Measurements from ENCODE around the gene SPIN1. TPM values are rescaled to one million over a fixed set of nuclear protein-coding genes. Genes with fewer than 3 reads are reported as not detected.

SPIN1 gene
- total RNA-seq, 1 donor from 2014 or later, result 77.6 TPM

DNA sequence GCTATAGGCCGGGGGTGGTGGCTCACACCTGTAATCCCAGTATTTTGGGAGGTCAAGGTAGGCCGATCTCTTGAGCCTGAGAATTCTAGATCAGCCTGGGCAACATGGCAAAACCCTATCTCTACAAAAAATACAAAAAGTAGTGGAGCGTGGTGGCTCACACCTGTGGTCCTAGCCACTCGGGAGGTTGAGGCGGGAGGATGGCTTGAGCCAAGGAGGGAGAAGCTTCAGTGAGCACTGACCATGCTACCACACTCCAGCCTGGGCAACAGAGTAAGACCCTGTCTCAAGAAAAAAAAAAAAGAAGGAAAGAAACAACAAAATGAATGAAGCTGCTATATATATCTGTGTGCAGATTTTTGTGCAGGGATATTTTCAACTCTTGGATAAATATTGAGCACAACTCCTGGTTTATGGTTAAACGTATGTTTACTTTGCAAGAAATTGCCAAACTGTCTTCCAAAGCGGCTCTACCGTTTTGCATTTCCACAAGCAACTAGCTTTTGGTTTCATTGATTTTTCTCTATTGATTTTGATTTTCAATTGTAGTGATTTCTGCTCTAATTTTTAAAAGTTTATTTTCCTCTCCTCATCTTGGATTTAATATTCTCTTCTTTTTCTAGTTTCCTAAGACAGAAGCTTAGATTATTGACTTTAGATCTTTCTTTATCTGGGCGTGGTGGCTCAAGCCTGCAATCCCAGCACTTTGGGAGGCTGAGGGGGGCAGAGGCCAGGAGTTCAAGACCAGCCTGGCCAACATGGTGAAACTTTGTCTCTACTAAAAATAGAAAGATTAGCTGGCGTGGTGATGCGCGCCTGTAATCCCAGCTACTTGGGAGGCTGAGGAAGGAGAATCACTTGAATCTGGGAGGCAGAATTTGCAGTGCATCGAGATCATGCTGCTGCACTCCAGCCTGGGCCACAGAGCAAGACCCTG lies 49.2 kb downstream of the SPIN1 start:
- TF ChIP-seq, protein P1, sequence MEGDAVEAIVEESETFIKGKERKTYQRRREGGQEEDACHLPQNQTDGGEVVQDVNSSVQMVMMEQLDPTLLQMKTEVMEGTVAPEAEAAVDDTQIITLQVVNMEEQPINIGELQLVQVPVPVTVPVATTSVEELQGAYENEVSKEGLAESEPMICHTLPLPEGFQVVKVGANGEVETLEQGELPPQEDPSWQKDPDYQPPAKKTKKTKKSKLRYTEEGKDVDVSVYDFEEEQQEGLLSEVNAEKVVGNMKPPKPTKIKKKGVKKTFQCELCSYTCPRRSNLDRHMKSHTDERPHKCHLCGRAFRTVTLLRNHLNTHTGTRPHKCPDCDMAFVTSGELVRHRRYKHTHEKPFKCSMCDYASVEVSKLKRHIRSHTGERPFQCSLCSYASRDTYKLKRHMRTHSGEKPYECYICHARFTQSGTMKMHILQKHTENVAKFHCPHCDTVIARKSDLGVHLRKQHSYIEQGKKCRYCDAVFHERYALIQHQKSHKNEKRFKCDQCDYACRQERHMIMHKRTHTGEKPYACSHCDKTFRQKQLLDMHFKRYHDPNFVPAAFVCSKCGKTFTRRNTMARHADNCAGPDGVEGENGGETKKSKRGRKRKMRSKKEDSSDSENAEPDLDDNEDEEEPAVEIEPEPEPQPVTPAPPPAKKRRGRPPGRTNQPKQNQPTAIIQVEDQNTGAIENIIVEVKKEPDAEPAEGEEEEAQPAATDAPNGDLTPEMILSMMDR (conservative IDR thresholded peaks at IDR 0.05), result no peak
- no peak overlapping the region for H3K4me3 Mint-ChIP-seq
- H3K27ac Mint-ChIP-seq (ENCODE audit: unreplicated experiment), result no peak overlapping the region
- peaks cover 8% of the 10 kb centered on the region for H3K4me1 Mint-ChIP-seq
- peaks cover 36% of the 10 kb centered on the region for H3K36me3 Mint-ChIP-seq (ENCODE audit: low read depth)
- H3K9me3 Mint-ChIP-seq, result peaks cover 3% of the 10 kb centered on the region
- DNase-seq (ENCODE audit: low read depth, low spot score), result no peak
- H3K27me3 Mint-ChIP-seq (ENCODE audit: low read depth), result no peaks in the 10 kb centered on the region

DNA sequence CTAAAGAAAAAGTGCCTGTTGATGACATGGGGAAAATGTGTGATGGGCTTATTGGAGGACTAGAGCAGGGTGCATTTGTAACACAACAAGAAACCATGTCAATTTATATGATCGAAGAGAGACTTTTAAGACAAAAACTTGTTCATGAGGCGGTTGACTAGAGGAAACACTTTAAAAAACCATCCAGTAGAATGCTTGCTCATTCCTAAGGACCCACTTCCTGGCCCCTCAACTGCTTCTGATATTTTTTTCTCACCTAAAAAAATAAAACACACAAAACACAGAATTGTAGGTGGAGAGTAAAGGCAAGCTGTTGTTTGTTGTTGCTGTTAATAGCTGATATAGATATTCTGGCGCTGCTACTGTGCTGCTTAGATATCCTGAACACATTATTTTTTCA lies 50.6 kb downstream of the SPIN1 start:
- TF ChIP-seq, protein P1 (conservative IDR thresholded peaks at IDR 0.05), result no peak
- H3K27ac Mint-ChIP-seq (ENCODE audit: unreplicated experiment), result no peak overlapping the region
- DNase-seq (ENCODE audit: low read depth, low spot score), result no peak
- H3K4me1 Mint-ChIP-seq, result peaks cover 17% of the 10 kb centered on the region
- no peaks in the 10 kb centered on the region for H3K27me3 Mint-ChIP-seq (ENCODE audit: low read depth)
- H3K36me3 Mint-ChIP-seq (ENCODE audit: low read depth), result peaks cover 33% of the 10 kb centered on the region
- H3K4me3 Mint-ChIP-seq, result no peak overlapping the region
- H3K9me3 Mint-ChIP-seq, result peaks cover 3% of the 10 kb centered on the region

DNA sequence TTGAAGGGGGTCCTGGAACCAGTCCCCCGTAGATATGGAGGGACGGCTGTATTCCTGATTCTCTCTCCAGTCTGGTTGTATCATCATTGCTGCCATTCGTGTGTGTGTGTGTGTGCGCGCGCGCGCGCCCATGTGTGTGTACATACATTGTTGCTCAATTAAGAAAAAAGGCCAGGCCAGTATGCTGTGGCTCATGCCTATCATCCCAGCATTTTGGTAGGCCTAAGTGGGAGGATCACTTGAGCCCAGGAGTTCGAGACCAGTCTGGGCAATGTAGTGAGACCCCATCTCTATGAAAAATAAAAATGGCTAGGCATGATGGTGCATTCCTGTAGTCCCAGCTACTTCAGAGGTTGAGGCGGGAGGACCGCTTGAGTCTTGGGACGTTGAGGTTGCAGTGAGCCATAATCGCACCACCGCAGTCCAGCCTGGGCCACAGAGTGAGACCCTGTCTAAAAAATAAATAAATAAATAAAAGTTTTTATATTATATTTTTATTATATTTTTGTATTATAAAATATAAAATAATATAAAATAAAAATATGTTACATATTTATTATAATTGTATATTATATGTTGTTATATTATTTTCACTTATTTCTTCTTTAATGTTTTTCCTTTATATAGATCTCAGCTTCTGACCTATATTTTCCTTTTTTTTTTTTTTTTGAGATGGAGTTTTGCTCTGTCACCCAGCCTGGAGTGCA lies 53.2 kb downstream of the SPIN1 start:
- DNase-seq (ENCODE audit: low read depth, low spot score), result no peak
- Mint-ChIP-seq H3K4me3 (no peak overlapping the region), H3K9me3 (peaks cover 5% of the 10 kb centered on the region), H3K36me3 (ENCODE audit: low read depth) (peaks cover 20% of the 10 kb centered on the region), H3K27ac (ENCODE audit: unreplicated experiment) (no peak overlapping the region), H3K4me1 (peaks cover 22% of the 10 kb centered on the region), H3K27me3 (ENCODE audit: low read depth) (no peaks in the 10 kb centered on the region)
- TF ChIP-seq, protein P1 (conservative IDR thresholded peaks at IDR 0.05), result no peak

DNA sequence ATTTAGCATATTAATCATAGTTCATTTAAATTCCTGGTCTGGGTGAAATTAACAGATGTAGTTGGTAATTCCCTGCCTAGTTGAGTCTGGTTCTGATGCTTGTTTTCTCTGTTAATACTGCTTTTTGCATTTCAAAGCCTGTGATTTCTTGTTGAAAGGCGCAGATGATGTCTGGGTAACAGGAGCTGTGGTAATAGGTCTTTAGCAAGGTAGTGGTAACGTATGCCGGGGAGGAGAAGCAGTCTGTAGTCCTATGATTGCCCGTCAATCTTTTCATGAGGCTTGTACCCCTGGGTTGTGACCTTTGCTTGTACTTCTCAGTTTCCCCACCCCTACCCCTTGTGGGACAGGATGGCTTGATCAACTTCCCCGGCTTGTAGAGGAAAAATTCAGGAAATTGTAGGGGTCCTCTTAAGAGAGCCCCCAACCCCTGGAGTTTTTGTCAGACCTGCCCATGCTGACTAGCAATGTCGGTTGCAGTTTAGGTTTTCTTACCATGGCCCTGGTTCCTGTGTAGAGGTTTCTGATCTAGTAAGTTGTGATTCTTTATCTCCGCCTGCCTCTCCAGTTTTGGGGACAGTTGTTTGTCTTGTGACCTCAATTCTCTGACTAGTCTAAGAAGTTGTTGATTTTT lies 55.4 kb downstream of the SPIN1 start:
- Mint-ChIP-seq H3K27ac (ENCODE audit: unreplicated experiment) (no peak overlapping the region), H3K9me3 (peaks cover 4% of the 10 kb centered on the region), H3K4me1 (peaks cover 32% of the 10 kb centered on the region), H3K27me3 (ENCODE audit: low read depth) (no peaks in the 10 kb centered on the region), H3K4me3 (no peak overlapping the region), H3K36me3 (ENCODE audit: low read depth) (peaks cover 18% of the 10 kb centered on the region)
- TF ChIP-seq, protein P1 (conservative IDR thresholded peaks at IDR 0.05), result no peak
- no peak for DNase-seq (ENCODE audit: low read depth, low spot score)

DNA sequence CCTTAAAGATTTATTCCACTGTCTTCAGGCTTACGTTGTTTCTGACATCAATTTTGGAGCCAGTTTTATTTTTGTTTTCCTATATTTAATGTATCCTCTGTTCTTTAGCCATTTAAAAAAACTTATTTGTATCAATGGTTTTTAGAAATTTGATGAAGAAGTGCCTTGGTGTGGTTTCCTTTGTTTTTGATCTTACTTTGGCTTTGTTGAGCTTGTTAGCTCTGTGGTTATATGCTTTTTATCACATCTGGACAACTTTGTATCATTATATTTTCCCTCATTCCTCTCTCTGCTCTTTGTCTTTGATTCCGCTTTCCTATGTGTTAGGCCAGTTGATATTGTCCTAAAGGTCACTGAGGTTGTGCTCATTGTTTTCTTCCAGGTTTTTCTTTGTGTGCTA lies 58.5 kb downstream of the SPIN1 start:
- Mint-ChIP-seq H3K27ac (ENCODE audit: unreplicated experiment) (no peak overlapping the region), H3K36me3 (ENCODE audit: low read depth) (peaks cover 20% of the 10 kb centered on the region), H3K27me3 (ENCODE audit: low read depth) (no peaks in the 10 kb centered on the region), H3K4me3 (no peak overlapping the region), H3K4me1 (peaks cover 32% of the 10 kb centered on the region), H3K9me3 (peaks cover 4% of the 10 kb centered on the region)
- TF ChIP-seq, protein P1 (conservative IDR thresholded peaks at IDR 0.05), result no peak
- DNase-seq (ENCODE audit: low read depth, low spot score), result no peak

All from neural crest cell (in vitro differentiated cells).